SJSA1 (cell line): ENCODE measurements around the gene CSMD2. TPM values are rescaled to one million over a fixed set of nuclear protein-coding genes. Genes with fewer than 3 reads are reported as not detected.

ENCODE experiments used
- total RNA-seq: library from RNA; depleted of rRNA; stranded (reverse); fragments of >200 nt; shearing (Covaris generic); gene quantifications from 2 replicates; pipeline ENCODE4 v1.2.3, GENCODE V29; 2014; rRNA removed

Gene CSMD2
- total RNA-seq, 1 experiment from 2014 or later = 0.87 TPM

Other genes starting within 250 kb of the CSMD2 start
- 0.39 TPM in 1 of 2 replicates, not detected in the other for gene C1orf94, start 11.7 kb upstream of the CSMD2 start, total RNA-seq